GM06990 (cell line): Measurements from ENCODE around the gene ACOT2.
"Not testable (repeated sequence)": the region's sequence is repeated elsewhere in the genome, so short reads cannot be mapped to it uniquely, and the experiment has no call there.

Experiments used
- DNase-seq: peaks from one replicate; pipeline ENCODE4 v3.0.0-alpha.2; 2011; ENCODE audit not compliant: insufficient read length; ENCODE audit errors: extremely low read depth
- H3K27me3 ChIP-seq: replicated peaks from 2 replicates; pipeline ENCODE4 v1.6.0; 2011; ENCODE audit warnings: low read length; ENCODE audit not compliant: control insufficient read depth, insufficient read depth
- H3K36me3 ChIP-seq: 2 replicates; pipeline ENCODE4 v1.5.1; 2011; ENCODE audit warnings: low read length; ENCODE audit not compliant: control insufficient read depth, insufficient read depth
- H3K4me3 ChIP-seq: replicated peaks from 2 replicates; pipeline ENCODE4 v1.5.1; 2011; ENCODE audit warnings: low read depth, mild to moderate bottlenecking, control low read depth, low read length
- CTCF ChIP-seq: IDR thresholded peaks from 2 replicates; pipeline ENCODE4 v1.5.1; 2011; ENCODE audit warnings: low read length, control low read depth, mild to moderate bottlenecking, inconsistent platforms; ENCODE audit not compliant: insufficient read depth, poor library complexity, severe bottlenecking

ACOT2 gene

GRCh38 chr14:73567358-73567757 is 1.7 kb upstream of the ACOT2 start:
- H3K27me3 ChIP-seq: no peaks in the 10 kb centered on the region
- no peak for DNase-seq
- no peaks in the 10 kb centered on the region for H3K36me3 ChIP-seq
- H3K4me3 ChIP-seq: no peak overlapping the region
- TF ChIP-seq CTCF: no peak

- Histone ChIP-seq H3K36me3 (no peaks in the 10 kb centered on the region), H3K4me3 (peak overlapping the region; percentile 54), H3K27me3 (no peaks in the 10 kb centered on the region)
- TF ChIP-seq CTCF: no peak
- DNase-seq: no peak
Measured at GRCh38 chr14:73567951-73568885, 795 bp upstream of the ACOT2 start.

DNA sequence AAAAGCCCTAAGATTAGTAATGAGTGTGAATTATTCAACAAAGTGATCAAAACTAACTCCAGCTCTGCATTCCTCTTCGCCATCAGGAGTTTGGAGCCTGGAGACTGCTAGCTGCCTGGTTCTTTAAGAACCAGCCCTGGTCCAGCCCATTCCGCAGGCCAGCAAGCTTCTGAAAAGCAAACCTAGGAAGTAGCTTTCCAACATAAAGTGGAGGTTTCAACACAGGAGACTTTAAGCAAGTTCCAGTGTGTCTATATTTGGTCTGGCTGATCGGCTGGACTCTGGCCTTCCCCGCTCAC is 178 bp upstream of the ACOT2 start:
- not testable (repeated sequence) for DNase-seq, H3K36me3 ChIP-seq, H3K27me3 ChIP-seq
- peak overlapping the region; percentile 54 for H3K4me3 ChIP-seq

DNA sequence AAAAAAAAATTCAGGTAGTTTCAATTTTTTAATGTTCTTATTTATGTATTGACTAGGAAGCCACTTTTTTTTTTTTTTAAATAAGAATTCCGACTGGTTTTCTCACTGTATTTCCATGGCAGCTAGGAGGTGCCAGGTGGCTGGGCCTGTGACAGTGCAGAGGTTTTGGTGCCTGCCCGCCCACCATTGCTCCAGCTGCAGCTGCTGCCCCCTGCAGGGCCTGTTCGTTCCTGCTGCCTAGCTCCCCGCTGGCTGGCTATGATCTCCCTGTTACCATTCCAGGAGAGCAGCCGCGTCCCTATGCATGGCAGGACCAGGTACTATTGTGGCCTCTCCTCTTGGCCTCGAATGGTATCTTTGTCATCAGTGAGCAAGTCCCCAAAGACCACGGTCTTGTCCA is 1.9 kb downstream of the ACOT2 start:
- not testable (repeated sequence) for H3K27me3 ChIP-seq, H3K4me3 ChIP-seq, H3K36me3 ChIP-seq
- DNase-seq: peak; percentile 46
- TF ChIP-seq CTCF: peak; percentile 76

- not testable (repeated sequence) for H3K27me3 ChIP-seq, H3K36me3 ChIP-seq, DNase-seq, H3K4me3 ChIP-seq
Measured at GRCh38 chr14:73573034-73573433, 4.0 kb downstream of the ACOT2 start.

- H3K36me3 ChIP-seq, H3K27me3 ChIP-seq, H3K4me3 ChIP-seq, DNase-seq: not testable (repeated sequence)
Measured at GRCh38 chr14:73573740-73574139, 4.7 kb downstream of the ACOT2 start.

- H3K27me3 ChIP-seq, H3K4me3 ChIP-seq: not testable (repeated sequence)
Measured at GRCh38 chr14:73574251-73574650, 5.2 kb downstream of the ACOT2 start.

GRCh38 chr14:73576391-73576790 is 7.4 kb downstream of the ACOT2 start:
- TF ChIP-seq CTCF: no peak
- DNase-seq: no peak
- no peak overlapping the region for H3K4me3 ChIP-seq
- H3K36me3 ChIP-seq: no peaks in the 10 kb centered on the region
- H3K27me3 ChIP-seq: no peaks in the 10 kb centered on the region

More at GRCh38 chr14:73574251-73574650, 5.2 kb downstream of the ACOT2 start:
- H3K36me3 ChIP-seq, DNase-seq: not testable (repeated sequence)

DNA sequence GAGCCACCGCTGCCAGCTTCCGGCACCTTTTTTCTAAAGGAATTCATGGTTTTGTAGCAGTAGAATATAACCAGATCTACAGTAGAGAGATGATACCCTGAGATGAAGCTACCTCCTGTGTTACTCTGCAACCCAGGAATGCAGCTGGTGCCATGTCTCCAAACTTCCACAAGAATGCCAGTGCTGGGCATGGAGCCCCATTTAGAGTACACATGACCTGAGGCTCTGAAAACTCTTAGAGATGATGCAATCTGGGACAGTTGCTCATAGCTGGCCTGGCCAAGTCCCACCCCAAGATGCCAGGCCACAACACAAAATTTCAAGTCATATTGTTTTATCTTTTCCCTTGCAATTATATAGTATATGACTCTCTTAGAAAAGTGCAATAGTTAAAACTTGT is 8.2 kb downstream of the ACOT2 start:
- not testable (repeated sequence) for H3K27me3 ChIP-seq, H3K36me3 ChIP-seq, H3K4me3 ChIP-seq, DNase-seq

GRCh38 chr14:73582102-73582979 is 13.3 kb downstream of the ACOT2 start:
- not testable (repeated sequence) for DNase-seq, H3K4me3 ChIP-seq, H3K36me3 ChIP-seq, H3K27me3 ChIP-seq
